ENCODE results near the gene TBL1Y. TPM values are rescaled to one million over a fixed set of nuclear protein-coding genes. Genes with fewer than 3 reads are reported as not detected.

TBL1Y gene
- total and polyA plus RNA-seq, 2 of the 4 experiments (the other 2 are of a cell fraction) = not detected

DNA sequence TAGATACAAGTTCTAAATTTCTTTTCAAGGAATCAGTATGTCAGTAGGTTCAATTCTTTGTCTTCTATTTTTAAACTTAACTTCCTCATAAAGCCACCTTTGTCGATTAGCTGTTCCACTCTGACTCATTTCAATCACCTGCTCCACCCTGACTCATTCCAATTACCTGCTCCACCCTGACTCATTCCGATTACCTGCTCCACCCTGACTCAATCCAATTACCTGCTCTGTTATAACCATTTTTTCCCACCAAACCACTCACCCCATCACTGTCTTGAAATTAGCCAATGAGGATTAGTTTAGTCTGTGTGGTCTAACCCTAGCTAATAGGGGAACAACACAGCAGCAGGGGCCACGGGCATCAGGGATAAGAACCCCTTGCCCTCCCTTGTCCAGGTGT lies 199.6 kb downstream of the TBL1Y start:
- no TSS peak for BruUV-seq (replicated peaks)
- Histone ChIP-seq H3K56ac (ENCODE audit: extremely low read depth, insufficient read depth, low read length) (no peak overlapping the region), H3K9me3 (ENCODE audit: control insufficient read depth, insufficient read depth, low read length) (no peaks in the 10 kb centered on the region), H3K23ac (ENCODE audit: low read depth, low read length) (no peak overlapping the region), H2AK5ac (ENCODE audit: low read depth, low read length) (no peak overlapping the region), H2AFZ (replicated peaks; ENCODE audit: low read length, poor library complexity) (no peak overlapping the region), H2BK120ac (ENCODE audit: low read depth, low read length) (no peak overlapping the region), H3K9ac (ENCODE audit: low read depth, low read length) (no peak overlapping the region), H2BK15ac (ENCODE audit: low read depth, low read length) (no peak overlapping the region), H2AK9ac (replicated peaks; ENCODE audit: low read depth, low read length, poor library complexity) (no peak overlapping the region), H4K91ac (ENCODE audit: insufficient read depth, low read depth, low read length) (no peak overlapping the region), H4K5ac (ENCODE audit: low read depth, low read length) (no peak overlapping the region), H2BK20ac (ENCODE audit: low read depth, low read length) (no peak overlapping the region), H3K4me3 (ENCODE audit: insufficient read depth, low read depth, low read length) (no peak overlapping the region), H3K36me3 (ENCODE audit: control insufficient read depth, insufficient read depth, low read length) (no peaks in the 10 kb centered on the region), H2BK5ac (ENCODE audit: low read depth, low read length, poor library complexity, severe bottlenecking) (no peak overlapping the region), H3K79me1 (ENCODE audit: low read depth in 1 of 2, low read length in 2 of 2) (no peaks in the 10 kb centered on the region), H3K4me2 (ENCODE audit: low read depth, low read length) (no peak overlapping the region), H3K9me1 (ENCODE audit: insufficient read depth, low read length) (no peaks in the 10 kb centered on the region), H3K14ac (replicated peaks; ENCODE audit: low read depth, low read length) (no peak overlapping the region), H3K27me3 (ENCODE audit: control insufficient read depth, insufficient read depth, low read length) (no peaks in the 10 kb centered on the region), H4K8ac (ENCODE audit: low read depth in 2 of 2, low read length in 2 of 2) (no peak overlapping the region), H4K20me1 (ENCODE audit: insufficient read depth, low read length) (no peaks in the 10 kb centered on the region), H3K4me1 (ENCODE audit: control insufficient read depth, insufficient read depth, low read length) (no peaks in the 10 kb centered on the region), H3K27ac (ENCODE audit: insufficient read depth, low read length) (no peak overlapping the region), H3K18ac (ENCODE audit: low read depth, low read length) (no peak overlapping the region), H3K4ac (ENCODE audit: low read depth, low read length) (no peak overlapping the region)
- WGBS, 2 experiments (ENCODE audit: extremely low coverage in 2 of 2, insufficient read length in 1 of 2) = no CpG with 5 or more reads among the region's 3 CpGs
- in situ Hi-C loops (cut with MboI; ENCODE audit: low sequenced_read_pairs) = no loop called here
- dilution Hi-C loops (cut with HindIII; ENCODE audit: low sequenced_read_pairs, unreplicated experiment) = no loop called here
- ChIA-PET POLR2A (ENCODE audit: unreplicated experiment) (no interaction called here), CTCF (no interaction called here)
- DNase-seq (no peak), ATAC-seq (ENCODE audit: low read depth) (no peak)
- TF ChIP-seq MAFK (IDR thresholded peaks at IDR 0.05; ENCODE audit: low read depth, low read length) (no peak), CHD1 (IDR thresholded peaks at IDR 0.05; ENCODE audit: low read depth, low read length) (no peak), POLR2A (IDR thresholded peaks at IDR 0.05; ENCODE audit: low read depth, low read length) (no peak), ELK1 (IDR thresholded peaks at IDR 0.05; ENCODE audit: borderline replicate concordance, low read depth, low read length) (no peak), USF2 (IDR thresholded peaks at IDR 0.05; ENCODE audit: low read depth, low read length) (no peak), MXI1 (IDR thresholded peaks at IDR 0.05; ENCODE audit: borderline replicate concordance, low read depth, low read length) (no peak), BHLHE40 (IDR thresholded peaks at IDR 0.05; ENCODE audit: low read depth, low read length) (no peak), NFE2L2 (IDR thresholded peaks at IDR 0.05; ENCODE audit: low read depth, low read length) (no peak), RCOR1 (IDR thresholded peaks at IDR 0.05; ENCODE audit: insufficient replicate concordance, low read length) (no peak), RFX5 (IDR thresholded peaks at IDR 0.05; ENCODE audit: low read depth, low read length) (no peak), FOS (IDR thresholded peaks at IDR 0.05; ENCODE audit: low read depth, low read length) (no peak), SMC3 (IDR thresholded peaks at IDR 0.05; ENCODE audit: low read depth, low read length) (no peak), CEBPB (IDR thresholded peaks at IDR 0.05; ENCODE audit: low read depth, low read length) (no peak), RAD21 (IDR thresholded peaks at IDR 0.05; ENCODE audit: low read length) (no peak), MAZ (IDR thresholded peaks at IDR 0.05; ENCODE audit: borderline replicate concordance, low read depth, low read length) (no peak), CTCF (conservative IDR thresholded peaks at IDR 0.05; ENCODE audit: low read depth, low read length) (no peak)
- intact Hi-C loops (cut with micrococcal nuclease) = no loop called here

Data from IMR-90 (cell line).